WTC11 (cell line): Measurements from ENCODE around the gene SCNN1B. TPM values are rescaled to one million over a fixed set of nuclear protein-coding genes. Genes with fewer than 3 reads are reported as not detected.

Source experiments
- ATAC-seq: fragments of 200-7000 bp; cut with Tn5 transposase; 2 replicates; pipeline ENCODE4 v1.10.0; 2021; ENCODE audit warnings: mild to moderate bottlenecking, moderate library complexity
- CTCF ChIA-PET: fragments of 300-600 bp; sonication (Branson Sonifier 250); formaldehyde crosslinking; loops from one replicate; lab custom pipeline; 2021; ENCODE audit warnings: antibody characterized with exemption; lab: Charles Lee
- POLR2A ChIA-PET: fragments of 350-600 bp; sonication (Branson Sonifier 250); formaldehyde crosslinking; loops from one replicate; lab custom pipeline; 2021; ENCODE audit warnings: antibody characterized with exemption; lab: Charles Lee
- DNase-seq: peaks from one replicate; pipeline ENCODE4 v3.0.0; 2021; ENCODE audit warnings: low spot score
- H3K27ac Mint-ChIP-seq: 2 replicates; pipeline ENCODE4 v1.8.0; 2021; ENCODE audit warnings: mixed read lengths
- H3K27me3 Mint-ChIP-seq: 2 replicates; pipeline ENCODE4 v1.8.0; 2021; ENCODE audit warnings: low read depth, mild to moderate bottlenecking, moderate library complexity, mixed read lengths
- H3K36me3 Mint-ChIP-seq: 2 replicates; pipeline ENCODE4 v1.8.0; 2021; ENCODE audit warnings: mixed read lengths
- H3K4me1 Mint-ChIP-seq: 2 replicates; pipeline ENCODE4 v1.8.0; 2022; ENCODE audit warnings: mixed read lengths
- H3K4me3 Mint-ChIP-seq: 2 replicates; pipeline ENCODE4 v1.8.0; 2021; ENCODE audit warnings: mild to moderate bottlenecking, moderate library complexity, mixed read lengths
- H3K9me3 Mint-ChIP-seq: 2 replicates; pipeline ENCODE4 v1.8.0; 2021; ENCODE audit warnings: mixed read lengths
- ELF4 ChIP-seq: sonication (generic); formaldehyde crosslinking; IDR thresholded peaks from 2 replicates; pipeline ENCODE4 v1.8.1; 2022; ENCODE audit warnings: low read depth, mild to moderate bottlenecking, moderate library complexity, missing genetic modification reagents
- GABPB1 ChIP-seq: sonication (generic); formaldehyde crosslinking; IDR thresholded peaks from 2 replicates; pipeline ENCODE4 v1.8.1; 2023; ENCODE audit warnings: mild to moderate bottlenecking, missing genetic modification reagents
- HMGA2 ChIP-seq: fragments of 250-450 bp; sonication (Bioruptor Pico); IDR thresholded peaks from 2 replicates; pipeline ENCODE4 v1.4.0; 2021; ENCODE audit warnings: mild to moderate bottlenecking, moderate library complexity
- MYBL2 ChIP-seq: sonication (generic); formaldehyde crosslinking; IDR thresholded peaks from 2 replicates; pipeline ENCODE4 v1.8.1; 2023; ENCODE audit warnings: mild to moderate bottlenecking, moderate library complexity, missing genetic modification reagents
- NR1H2 ChIP-seq: sonication (generic); formaldehyde crosslinking; IDR thresholded peaks from 2 replicates; pipeline ENCODE4 v1.9.0; 2021; ENCODE audit warnings: mild to moderate bottlenecking, moderate library complexity, missing genetic modification reagents
- NR2C2 ChIP-seq: sonication (generic); formaldehyde crosslinking; IDR thresholded peaks from 2 replicates; pipeline ENCODE4 v1.8.0; 2022; ENCODE audit warnings: mild to moderate bottlenecking, missing genetic modification reagents
- NR3C1 ChIP-seq: sonication (generic); formaldehyde crosslinking; conservative IDR thresholded peaks from 2 replicates; pipeline ENCODE4 v1.8.1; 2023; ENCODE audit warnings: low read depth, mild to moderate bottlenecking, missing genetic modification reagents
- RORB ChIP-seq: fragments of 250-450 bp; sonication (Bioruptor Pico); IDR thresholded peaks from 2 replicates; pipeline ENCODE4 v1.9.0; 2021; ENCODE audit warnings: mild to moderate bottlenecking
- SP1 ChIP-seq: sonication (generic); formaldehyde crosslinking; conservative IDR thresholded peaks from 2 replicates; pipeline ENCODE4 v1.8.1; 2022; ENCODE audit warnings: missing genetic modification reagents
- TEAD1 ChIP-seq: sonication (generic); formaldehyde crosslinking; IDR thresholded peaks from 2 replicates; pipeline ENCODE4 v1.8.0; 2022; ENCODE audit warnings: mild to moderate bottlenecking, missing genetic modification reagents
- ZNF219 ChIP-seq: sonication (generic); formaldehyde crosslinking; IDR thresholded peaks from 2 replicates; pipeline ENCODE4 v1.8.0; 2023; ENCODE audit warnings: missing genetic modification reagents, mild to moderate bottlenecking, borderline replicate concordance
- ZNF232 ChIP-seq: sonication (generic); formaldehyde crosslinking; IDR thresholded peaks from 2 replicates; pipeline ENCODE4 v1.8.0; 2022; ENCODE audit warnings: mild to moderate bottlenecking, missing genetic modification reagents
- ZNF671 ChIP-seq: fragments of 250-450 bp; sonication (Bioruptor Pico); IDR thresholded peaks from 2 replicates; pipeline ENCODE4 v1.8.0; 2021; ENCODE audit warnings: mild to moderate bottlenecking
- total RNA-seq: library from RNA; stranded (reverse); gene quantifications from 3 replicates; pipeline ENCODE4 v1.2.3, GENCODE V29; 2021
- TF ChIP-seq, protein P1 (sequence below): sonication (generic); formaldehyde crosslinking; IDR thresholded peaks from 2 replicates; pipeline ENCODE4 v1.8.1; 2022; ENCODE audit warnings: low read depth, missing genetic modification reagents, borderline replicate concordance
- TF ChIP-seq, protein P2 (sequence below): fragments of 250-450 bp; sonication (Bioruptor Pico); IDR thresholded peaks from 2 replicates; pipeline ENCODE4 v1.9.0; 2021; ENCODE audit warnings: mild to moderate bottlenecking, borderline replicate concordance
- TF ChIP-seq, protein P3 (sequence below): sonication (generic); formaldehyde crosslinking; IDR thresholded peaks from 2 replicates; pipeline ENCODE4 v1.8.1; 2022; ENCODE audit warnings: missing genetic modification reagents, borderline replicate concordance
- TF ChIP-seq, protein P4 (sequence below): sonication (generic); formaldehyde crosslinking; IDR thresholded peaks from 2 replicates; pipeline ENCODE4 v1.8.1; 2023; ENCODE audit warnings: mild to moderate bottlenecking, moderate library complexity, missing genetic modification reagents
- TF ChIP-seq, protein P5 (sequence below): sonication (generic); formaldehyde crosslinking; IDR thresholded peaks from 2 replicates; pipeline ENCODE4 v1.8.0; 2022; ENCODE audit warnings: mild to moderate bottlenecking, missing genetic modification reagents

Gene SCNN1B
- total RNA-seq, 1 experiment from 2014 or later = 4.8 TPM

DNA sequence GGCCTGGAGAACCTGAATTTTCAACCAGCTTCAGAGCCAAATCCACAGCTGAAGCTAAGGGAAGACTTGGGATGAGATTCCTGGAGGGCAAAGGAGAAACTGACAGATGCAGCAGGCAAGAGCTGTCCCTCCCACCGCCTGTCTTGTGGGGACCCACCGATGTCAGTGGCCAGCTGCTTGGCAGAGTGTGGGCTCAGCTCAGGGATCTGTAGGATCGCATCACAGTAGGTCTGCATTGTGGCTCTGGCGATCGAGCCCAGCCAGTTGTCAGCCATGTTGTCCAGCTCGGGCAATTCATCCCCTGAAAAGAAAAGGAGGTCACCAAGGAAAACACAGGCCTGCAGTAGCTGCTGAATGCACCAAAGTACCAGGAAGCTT lies 90.1 kb downstream of the SCNN1B start:
- POLR2A ChIA-PET = no interaction called here
- Mint-ChIP-seq H3K4me1 (no peaks in the 10 kb centered on the region), H3K27ac (no peak overlapping the region), H3K27me3 (no peaks in the 10 kb centered on the region), H3K4me3 (no peak overlapping the region), H3K9me3 (no peaks in the 10 kb centered on the region), H3K36me3 (peaks cover 27% of the 10 kb centered on the region)
- DNase-seq (no peak), ATAC-seq (no peak)
- TF ChIP-seq, protein P1, sequence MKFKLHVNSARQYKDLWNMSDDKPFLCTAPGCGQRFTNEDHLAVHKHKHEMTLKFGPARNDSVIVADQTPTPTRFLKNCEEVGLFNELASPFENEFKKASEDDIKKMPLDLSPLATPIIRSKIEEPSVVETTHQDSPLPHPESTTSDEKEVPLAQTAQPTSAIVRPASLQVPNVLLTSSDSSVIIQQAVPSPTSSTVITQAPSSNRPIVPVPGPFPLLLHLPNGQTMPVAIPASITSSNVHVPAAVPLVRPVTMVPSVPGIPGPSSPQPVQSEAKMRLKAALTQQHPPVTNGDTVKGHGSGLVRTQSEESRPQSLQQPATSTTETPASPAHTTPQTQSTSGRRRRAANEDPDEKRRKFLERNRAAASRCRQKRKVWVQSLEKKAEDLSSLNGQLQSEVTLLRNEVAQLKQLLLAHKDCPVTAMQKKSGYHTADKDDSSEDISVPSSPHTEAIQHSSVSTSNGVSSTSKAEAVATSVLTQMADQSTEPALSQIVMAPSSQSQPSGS (CRISPR knock-in tag) = no peak
- TF ChIP-seq GABPB1 (CRISPR knock-in tag) (no peak), NR3C1 (CRISPR knock-in tag) (no peak)
- TF ChIP-seq, protein P2, sequence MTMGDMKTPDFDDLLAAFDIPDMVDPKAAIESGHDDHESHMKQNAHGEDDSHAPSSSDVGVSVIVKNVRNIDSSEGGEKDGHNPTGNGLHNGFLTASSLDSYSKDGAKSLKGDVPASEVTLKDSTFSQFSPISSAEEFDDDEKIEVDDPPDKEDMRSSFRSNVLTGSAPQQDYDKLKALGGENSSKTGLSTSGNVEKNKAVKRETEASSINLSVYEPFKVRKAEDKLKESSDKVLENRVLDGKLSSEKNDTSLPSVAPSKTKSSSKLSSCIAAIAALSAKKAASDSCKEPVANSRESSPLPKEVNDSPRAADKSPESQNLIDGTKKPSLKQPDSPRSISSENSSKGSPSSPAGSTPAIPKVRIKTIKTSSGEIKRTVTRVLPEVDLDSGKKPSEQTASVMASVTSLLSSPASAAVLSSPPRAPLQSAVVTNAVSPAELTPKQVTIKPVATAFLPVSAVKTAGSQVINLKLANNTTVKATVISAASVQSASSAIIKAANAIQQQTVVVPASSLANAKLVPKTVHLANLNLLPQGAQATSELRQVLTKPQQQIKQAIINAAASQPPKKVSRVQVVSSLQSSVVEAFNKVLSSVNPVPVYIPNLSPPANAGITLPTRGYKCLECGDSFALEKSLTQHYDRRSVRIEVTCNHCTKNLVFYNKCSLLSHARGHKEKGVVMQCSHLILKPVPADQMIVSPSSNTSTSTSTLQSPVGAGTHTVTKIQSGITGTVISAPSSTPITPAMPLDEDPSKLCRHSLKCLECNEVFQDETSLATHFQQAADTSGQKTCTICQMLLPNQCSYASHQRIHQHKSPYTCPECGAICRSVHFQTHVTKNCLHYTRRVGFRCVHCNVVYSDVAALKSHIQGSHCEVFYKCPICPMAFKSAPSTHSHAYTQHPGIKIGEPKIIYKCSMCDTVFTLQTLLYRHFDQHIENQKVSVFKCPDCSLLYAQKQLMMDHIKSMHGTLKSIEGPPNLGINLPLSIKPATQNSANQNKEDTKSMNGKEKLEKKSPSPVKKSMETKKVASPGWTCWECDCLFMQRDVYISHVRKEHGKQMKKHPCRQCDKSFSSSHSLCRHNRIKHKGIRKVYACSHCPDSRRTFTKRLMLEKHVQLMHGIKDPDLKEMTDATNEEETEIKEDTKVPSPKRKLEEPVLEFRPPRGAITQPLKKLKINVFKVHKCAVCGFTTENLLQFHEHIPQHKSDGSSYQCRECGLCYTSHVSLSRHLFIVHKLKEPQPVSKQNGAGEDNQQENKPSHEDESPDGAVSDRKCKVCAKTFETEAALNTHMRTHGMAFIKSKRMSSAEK = no peak
- CTCF ChIA-PET = interaction anchor here (2.8 kb wide), 1 partner anchor 43 kb away, joined by 10 read pairs; no protein-coding TSS in a partner anchor

DNA sequence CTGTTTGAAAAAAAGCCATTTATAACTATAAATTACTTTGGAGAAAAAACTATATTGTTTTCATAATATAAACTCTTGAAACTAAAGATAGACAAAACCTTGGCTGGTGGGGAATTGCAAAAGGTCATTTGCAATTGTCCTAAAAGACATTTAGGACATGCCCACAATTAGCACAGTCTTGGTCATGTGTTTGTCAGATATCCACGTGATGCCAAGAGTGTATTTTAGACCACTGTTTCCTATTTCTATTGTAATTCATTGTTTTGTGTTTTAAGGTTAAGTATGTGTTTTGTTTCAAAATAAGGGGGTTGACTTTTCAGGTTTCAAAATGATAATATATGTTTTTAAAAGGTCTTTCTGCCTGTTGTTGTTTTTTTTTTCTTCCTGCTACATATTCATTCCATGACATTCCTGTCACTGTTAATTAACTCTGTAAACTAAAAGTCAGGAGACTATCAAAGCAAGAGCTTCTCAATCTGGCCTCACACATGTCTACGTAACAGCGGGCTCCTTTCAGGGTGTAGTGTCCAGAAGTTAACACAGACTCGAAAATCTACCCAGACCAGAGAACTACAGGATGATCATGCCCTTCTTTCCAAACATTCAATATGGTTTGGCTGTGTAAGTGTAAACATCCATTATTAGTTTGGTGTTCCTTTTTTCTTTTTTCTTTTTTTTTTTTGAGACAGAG lies 92.2 kb downstream of the SCNN1B start:
- CTCF ChIA-PET = no interaction called here
- H3K4me3 Mint-ChIP-seq = no peak overlapping the region
- no peaks in the 10 kb centered on the region for H3K27me3 Mint-ChIP-seq
- TF ChIP-seq, protein P3, sequence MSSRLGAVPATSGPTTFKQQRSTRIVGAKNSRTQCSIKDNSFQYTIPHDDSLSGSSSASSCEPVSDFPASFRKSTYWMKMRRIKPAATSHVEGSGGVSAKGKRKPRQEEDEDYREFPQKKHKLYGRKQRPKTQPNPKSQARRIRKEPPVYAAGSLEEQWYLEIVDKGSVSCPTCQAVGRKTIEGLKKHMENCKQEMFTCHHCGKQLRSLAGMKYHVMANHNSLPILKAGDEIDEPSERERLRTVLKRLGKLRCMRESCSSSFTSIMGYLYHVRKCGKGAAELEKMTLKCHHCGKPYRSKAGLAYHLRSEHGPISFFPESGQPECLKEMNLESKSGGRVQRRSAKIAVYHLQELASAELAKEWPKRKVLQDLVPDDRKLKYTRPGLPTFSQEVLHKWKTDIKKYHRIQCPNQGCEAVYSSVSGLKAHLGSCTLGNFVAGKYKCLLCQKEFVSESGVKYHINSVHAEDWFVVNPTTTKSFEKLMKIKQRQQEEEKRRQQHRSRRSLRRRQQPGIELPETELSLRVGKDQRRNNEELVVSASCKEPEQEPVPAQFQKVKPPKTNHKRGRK (CRISPR knock-in tag) = no peak
- no peak for TF ChIP-seq ZNF671 (CRISPR knock-in tag)
- no peak for TF ChIP-seq HMGA2 (CRISPR knock-in tag)
- no peak for TF ChIP-seq ZNF219 (CRISPR knock-in tag)
- TF ChIP-seq, all 79 proteins: peak for 0
- H3K36me3 Mint-ChIP-seq = peaks cover 26% of the 10 kb centered on the region
- no peak for ATAC-seq
- peaks cover 10% of the 10 kb centered on the region for H3K4me1 Mint-ChIP-seq
- H3K9me3 Mint-ChIP-seq = no peaks in the 10 kb centered on the region
- POLR2A ChIA-PET = no interaction called here
- H3K27ac Mint-ChIP-seq = peak overlapping the region; percentile 70
- DNase-seq = no peak

DNA sequence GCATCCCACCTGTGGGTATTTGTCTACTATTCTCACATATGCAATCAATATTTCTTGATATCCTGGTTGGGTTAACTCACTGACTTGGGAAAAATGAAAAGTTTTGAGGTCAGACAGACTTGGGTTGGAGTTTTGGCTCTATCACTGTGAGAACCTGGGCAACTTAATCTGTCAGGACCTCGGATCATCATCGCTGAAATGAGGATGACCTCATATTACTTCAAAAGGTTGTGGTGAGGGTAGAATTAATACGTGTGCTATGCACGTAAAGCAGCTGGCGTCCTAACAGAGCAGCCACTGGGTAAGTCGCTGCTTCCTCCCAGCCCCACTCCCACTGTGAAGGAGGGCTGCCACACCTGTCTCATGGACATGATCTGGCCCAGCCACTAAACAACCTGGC lies 93.6 kb downstream of the SCNN1B start:
- Mint-ChIP-seq H3K27me3 (no peaks in the 10 kb centered on the region), H3K9me3 (no peaks in the 10 kb centered on the region), H3K36me3 (peaks cover 27% of the 10 kb centered on the region), H3K27ac (0 out of 2 replicates have a peak overlapping the region, but pooled peaks have one; percentile 10), H3K4me1 (peaks cover 25% of the 10 kb centered on the region), H3K4me3 (no peak overlapping the region)
- ATAC-seq (no peak), DNase-seq (no peak)
- POLR2A ChIA-PET = no interaction called here
- CTCF ChIA-PET = no interaction called here
- TF ChIP-seq MYBL2 (CRISPR knock-in tag) = no peak
- TF ChIP-seq, protein P4, sequence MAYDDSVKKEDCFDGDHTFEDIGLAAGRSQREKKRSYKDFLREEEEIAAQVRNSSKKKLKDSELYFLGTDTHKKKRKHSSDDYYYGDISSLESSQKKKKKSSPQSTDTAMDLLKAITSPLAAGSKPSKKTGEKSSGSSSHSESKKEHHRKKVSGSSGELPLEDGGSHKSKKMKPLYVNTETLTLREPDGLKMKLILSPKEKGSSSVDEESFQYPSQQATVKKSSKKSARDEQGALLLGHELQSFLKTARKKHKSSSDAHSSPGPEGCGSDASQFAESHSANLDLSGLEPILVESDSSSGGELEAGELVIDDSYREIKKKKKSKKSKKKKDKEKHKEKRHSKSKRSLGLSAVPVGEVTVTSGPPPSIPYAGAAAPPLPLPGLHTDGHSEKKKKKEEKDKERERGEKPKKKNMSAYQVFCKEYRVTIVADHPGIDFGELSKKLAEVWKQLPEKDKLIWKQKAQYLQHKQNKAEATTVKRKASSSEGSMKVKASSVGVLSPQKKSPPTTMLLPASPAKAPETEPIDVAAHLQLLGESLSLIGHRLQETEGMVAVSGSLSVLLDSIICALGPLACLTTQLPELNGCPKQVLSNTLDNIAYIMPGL = no peak
- no peak for TF ChIP-seq ZNF232
- TF ChIP-seq NR2C2 (CRISPR knock-in tag) = no peak
- TF ChIP-seq, protein P5, sequence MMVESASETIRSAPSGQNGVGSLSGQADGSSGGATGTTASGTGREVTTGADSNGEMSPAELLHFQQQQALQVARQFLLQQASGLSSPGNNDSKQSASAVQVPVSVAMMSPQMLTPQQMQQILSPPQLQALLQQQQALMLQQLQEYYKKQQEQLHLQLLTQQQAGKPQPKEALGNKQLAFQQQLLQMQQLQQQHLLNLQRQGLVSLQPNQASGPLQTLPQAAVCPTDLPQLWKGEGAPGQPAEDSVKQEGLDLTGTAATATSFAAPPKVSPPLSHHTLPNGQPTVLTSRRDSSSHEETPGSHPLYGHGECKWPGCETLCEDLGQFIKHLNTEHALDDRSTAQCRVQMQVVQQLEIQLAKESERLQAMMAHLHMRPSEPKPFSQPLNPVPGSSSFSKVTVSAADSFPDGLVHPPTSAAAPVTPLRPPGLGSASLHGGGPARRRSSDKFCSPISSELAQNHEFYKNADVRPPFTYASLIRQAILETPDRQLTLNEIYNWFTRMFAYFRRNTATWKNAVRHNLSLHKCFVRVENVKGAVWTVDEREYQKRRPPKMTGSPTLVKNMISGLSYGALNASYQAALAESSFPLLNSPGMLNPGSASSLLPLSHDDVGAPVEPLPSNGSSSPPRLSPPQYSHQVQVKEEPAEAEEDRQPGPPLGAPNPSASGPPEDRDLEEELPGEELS (CRISPR knock-in tag) = no peak
- TF ChIP-seq NR1H2 (CRISPR knock-in tag) = no peak
- no peak for TF ChIP-seq RORB (CRISPR knock-in tag)
- TF ChIP-seq SP1 (CRISPR knock-in tag) = no peak
- TF ChIP-seq GABPB1 (CRISPR knock-in tag) = no peak
- no peak for TF ChIP-seq ELF4 (CRISPR knock-in tag)
- TF ChIP-seq TEAD1 (CRISPR knock-in tag) = no peak
